Measurements from ENCODE around the gene CARD11.

CARD11 gene

GRCh38 chr7:3082386-3082785 lies 38.7 kb upstream of the CARD11 start:
- TF ChIP-seq, protein P1, sequence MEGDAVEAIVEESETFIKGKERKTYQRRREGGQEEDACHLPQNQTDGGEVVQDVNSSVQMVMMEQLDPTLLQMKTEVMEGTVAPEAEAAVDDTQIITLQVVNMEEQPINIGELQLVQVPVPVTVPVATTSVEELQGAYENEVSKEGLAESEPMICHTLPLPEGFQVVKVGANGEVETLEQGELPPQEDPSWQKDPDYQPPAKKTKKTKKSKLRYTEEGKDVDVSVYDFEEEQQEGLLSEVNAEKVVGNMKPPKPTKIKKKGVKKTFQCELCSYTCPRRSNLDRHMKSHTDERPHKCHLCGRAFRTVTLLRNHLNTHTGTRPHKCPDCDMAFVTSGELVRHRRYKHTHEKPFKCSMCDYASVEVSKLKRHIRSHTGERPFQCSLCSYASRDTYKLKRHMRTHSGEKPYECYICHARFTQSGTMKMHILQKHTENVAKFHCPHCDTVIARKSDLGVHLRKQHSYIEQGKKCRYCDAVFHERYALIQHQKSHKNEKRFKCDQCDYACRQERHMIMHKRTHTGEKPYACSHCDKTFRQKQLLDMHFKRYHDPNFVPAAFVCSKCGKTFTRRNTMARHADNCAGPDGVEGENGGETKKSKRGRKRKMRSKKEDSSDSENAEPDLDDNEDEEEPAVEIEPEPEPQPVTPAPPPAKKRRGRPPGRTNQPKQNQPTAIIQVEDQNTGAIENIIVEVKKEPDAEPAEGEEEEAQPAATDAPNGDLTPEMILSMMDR (conservative IDR thresholded peaks at IDR 0.05; ENCODE audit: low read depth, low read length) = no peak
- no peak overlapping the region for H3K4me3 ChIP-seq (ENCODE audit: low read length)

DNA sequence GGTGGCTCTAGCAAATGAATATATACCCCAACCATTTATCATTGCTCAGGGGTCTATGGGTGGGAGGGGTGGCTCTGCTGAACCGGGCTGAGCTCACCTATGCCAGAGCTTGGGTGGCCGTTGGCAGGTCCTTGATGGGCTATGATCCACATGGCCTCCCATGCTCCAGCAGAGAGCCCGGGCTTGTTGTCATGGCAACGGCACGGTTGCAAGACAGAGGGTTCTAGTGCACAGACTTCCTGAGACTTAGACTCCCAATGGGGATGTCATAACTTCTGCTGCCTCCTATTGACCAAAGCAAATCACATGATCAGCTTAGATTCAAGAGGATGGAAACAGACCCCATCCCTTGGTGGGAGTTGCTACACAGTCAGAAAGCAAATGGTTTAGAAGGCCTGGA lies 36.4 kb upstream of the CARD11 start:
- DNase-seq (ENCODE audit: low read depth) = no peak
- TF ChIP-seq, protein P1 (conservative IDR thresholded peaks at IDR 0.05; ENCODE audit: low read depth, low read length) = no peak
- no peak overlapping the region for H3K4me3 ChIP-seq (ENCODE audit: low read length)

More at GRCh38 chr7:3082386-3082785, 38.7 kb upstream of the CARD11 start:
- DNase-seq (ENCODE audit: low read depth) = no peak

GRCh38 chr7:3078514-3078913 lies 34.8 kb upstream of the CARD11 start:
- DNase-seq (ENCODE audit: low read depth) = no peak
- H3K4me3 ChIP-seq (ENCODE audit: low read length) = no peak overlapping the region
- TF ChIP-seq, protein P1 (conservative IDR thresholded peaks at IDR 0.05; ENCODE audit: low read depth, low read length) = no peak

GRCh38 chr7:3076700-3077099 lies 33.0 kb upstream of the CARD11 start:
- TF ChIP-seq, protein P1 (conservative IDR thresholded peaks at IDR 0.05; ENCODE audit: low read depth, low read length) = no peak
- DNase-seq (ENCODE audit: low read depth) = no peak
- H3K4me3 ChIP-seq (ENCODE audit: low read length) = no peak overlapping the region

DNA sequence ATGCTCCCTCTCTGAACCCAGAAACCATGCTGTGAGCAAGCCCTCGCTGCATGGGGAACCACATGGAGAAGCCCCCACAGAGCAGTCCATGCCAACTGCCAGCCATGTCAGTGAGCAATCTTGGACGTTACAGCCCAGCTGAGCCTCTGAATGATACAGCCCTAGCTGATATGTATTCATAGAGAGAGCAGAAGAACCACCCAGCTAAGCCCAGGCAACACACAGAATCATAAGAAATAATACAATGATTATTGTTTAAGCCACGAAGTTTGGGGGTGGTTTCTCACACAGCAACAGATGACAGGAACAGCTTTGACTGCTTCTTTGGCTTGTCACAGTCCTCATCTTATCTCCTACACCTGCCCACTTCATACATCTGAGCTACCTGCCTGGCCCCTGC lies 32.5 kb upstream of the CARD11 start:
- DNase-seq (ENCODE audit: low read depth) = no peak
- H3K4me3 ChIP-seq (ENCODE audit: low read length) = no peak overlapping the region
- TF ChIP-seq, protein P1 (conservative IDR thresholded peaks at IDR 0.05; ENCODE audit: low read depth, low read length) = no peak

DNA sequence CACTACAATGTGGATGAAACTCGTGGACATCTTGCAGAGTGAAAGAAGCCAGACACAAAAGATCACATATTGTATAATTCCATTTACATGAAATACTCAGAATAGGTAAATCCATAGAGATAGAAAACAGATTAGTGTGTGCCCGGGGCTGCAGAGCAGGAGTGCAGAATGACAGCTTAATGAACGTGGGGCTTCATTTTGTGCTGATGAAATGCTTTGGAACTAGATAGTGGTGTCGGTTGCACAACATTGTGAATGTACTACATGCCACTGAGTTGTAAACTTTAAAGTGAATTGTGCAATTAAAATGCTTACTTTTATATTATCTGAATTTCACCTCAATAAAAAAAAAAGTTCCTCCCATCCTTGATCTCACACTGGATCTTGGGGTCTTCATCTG lies 31.8 kb upstream of the CARD11 start:
- H3K4me3 ChIP-seq (ENCODE audit: low read length) = no peak overlapping the region
- DNase-seq (ENCODE audit: low read depth) = no peak
- TF ChIP-seq, protein P1 (conservative IDR thresholded peaks at IDR 0.05; ENCODE audit: low read depth, low read length) = no peak

- no peak overlapping the region for H3K4me3 ChIP-seq (ENCODE audit: low read length)
- TF ChIP-seq, protein P1 (conservative IDR thresholded peaks at IDR 0.05; ENCODE audit: low read depth, low read length) = no peak
- DNase-seq (ENCODE audit: low read depth) = no peak
Observed at GRCh38 chr7:3074459-3074821, 30.8 kb upstream of the CARD11 start.
